ENCODE measurements around the gene SMTN.

DNA sequence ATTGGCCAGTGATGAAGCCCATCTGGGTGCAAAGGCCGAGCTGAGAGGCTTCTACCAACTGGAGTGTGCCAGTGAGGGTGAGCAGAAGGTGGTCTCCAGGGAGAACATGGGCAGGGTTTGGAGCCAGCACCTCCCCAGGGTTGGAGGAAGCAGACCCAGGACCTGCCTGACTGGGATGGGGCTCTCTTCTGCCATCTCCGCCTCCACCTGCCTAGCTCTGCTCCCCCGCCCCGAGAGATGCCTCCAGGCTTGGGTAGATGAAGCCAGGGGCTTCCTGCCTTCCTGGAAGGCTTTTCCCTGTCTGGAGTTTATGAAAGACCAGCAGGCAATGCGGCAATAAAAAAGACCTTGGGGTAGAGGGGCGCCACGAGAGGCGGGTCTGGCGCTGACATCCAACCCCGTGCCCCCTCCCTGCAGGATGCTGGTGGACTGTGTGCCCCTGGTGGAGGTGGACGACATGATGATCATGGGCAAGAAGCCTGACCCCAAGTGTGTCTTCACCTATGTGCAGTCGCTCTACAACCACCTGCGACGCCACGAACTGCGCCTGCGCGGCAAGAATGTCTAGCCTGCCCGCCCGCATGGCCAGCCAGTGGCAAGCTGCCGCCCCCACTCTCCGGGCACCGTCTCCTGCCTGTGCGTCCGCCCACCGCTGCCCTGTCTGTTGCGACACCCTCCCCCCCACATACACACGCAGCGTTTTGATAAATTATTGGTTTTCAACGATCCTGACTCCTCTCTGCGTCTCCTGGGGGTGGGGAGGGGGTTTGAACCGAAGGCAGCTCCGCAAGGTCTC lies 23.0 kb downstream of the SMTN start:
- TF ChIP-seq POLR2A (IDR thresholded peaks at IDR 0.05): no peak
- TF ChIP-seq, protein P1, sequence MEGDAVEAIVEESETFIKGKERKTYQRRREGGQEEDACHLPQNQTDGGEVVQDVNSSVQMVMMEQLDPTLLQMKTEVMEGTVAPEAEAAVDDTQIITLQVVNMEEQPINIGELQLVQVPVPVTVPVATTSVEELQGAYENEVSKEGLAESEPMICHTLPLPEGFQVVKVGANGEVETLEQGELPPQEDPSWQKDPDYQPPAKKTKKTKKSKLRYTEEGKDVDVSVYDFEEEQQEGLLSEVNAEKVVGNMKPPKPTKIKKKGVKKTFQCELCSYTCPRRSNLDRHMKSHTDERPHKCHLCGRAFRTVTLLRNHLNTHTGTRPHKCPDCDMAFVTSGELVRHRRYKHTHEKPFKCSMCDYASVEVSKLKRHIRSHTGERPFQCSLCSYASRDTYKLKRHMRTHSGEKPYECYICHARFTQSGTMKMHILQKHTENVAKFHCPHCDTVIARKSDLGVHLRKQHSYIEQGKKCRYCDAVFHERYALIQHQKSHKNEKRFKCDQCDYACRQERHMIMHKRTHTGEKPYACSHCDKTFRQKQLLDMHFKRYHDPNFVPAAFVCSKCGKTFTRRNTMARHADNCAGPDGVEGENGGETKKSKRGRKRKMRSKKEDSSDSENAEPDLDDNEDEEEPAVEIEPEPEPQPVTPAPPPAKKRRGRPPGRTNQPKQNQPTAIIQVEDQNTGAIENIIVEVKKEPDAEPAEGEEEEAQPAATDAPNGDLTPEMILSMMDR (IDR thresholded peaks at IDR 0.05): no peak

Measured in testis (tissue), 2 donors.